ENCODE data around the gene CCDC148. TPM values are rescaled to one million over a fixed set of nuclear protein-coding genes. Genes with fewer than 3 reads are reported as not detected.
"Not testable (repeated sequence)": the region's sequence is repeated elsewhere in the genome, so short reads cannot be mapped to it uniquely, and the experiment has no call there.

CCDC148 gene
- total RNA-seq, 1 experiment from 2014 or later: not detected

DNA sequence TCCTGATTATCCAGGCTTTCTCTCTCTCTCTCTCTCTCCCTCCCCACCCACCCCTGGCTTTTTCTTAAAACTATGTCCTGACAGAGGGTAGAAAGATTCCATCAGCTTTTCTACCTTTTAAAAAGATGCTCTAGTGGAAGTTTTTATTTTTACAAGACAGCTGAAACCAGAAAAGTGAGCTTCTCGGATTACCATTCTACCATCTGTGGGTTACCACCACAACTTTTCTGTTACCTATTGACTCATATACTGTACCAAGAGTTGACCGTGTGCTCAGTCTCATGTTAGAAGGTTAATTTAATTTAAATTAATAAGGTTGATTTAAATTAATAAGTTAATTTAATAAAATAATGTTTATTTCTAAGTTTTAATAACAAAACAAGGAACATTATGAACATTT is 217.3 kb downstream of the CCDC148 start:
- H3K9ac ChIP-seq (ENCODE audit: low read length): no peak overlapping the region
- no peaks in the 10 kb centered on the region for H3K36me3 ChIP-seq (ENCODE audit: insufficient read depth, low read length)
- no peak overlapping the region for H2AFZ ChIP-seq (ENCODE audit: low read length)
- H3K9me2 ChIP-seq (replicated peaks; ENCODE audit: insufficient read depth, low read length): no peaks in the 10 kb centered on the region
- no peaks in the 10 kb centered on the region for H3K9me3 ChIP-seq (ENCODE audit: low read length)
- no peak overlapping the region for H3K27ac ChIP-seq (ENCODE audit: low read length)
- no peaks in the 10 kb centered on the region for H3K79me2 ChIP-seq (ENCODE audit: low read length)
- H3K27me3 ChIP-seq (ENCODE audit: low read length): no peaks in the 10 kb centered on the region
- no peaks in the 10 kb centered on the region for H4K20me1 ChIP-seq (ENCODE audit: insufficient read depth, low read depth, low read length)
- H3K4me2 ChIP-seq (ENCODE audit: low read depth, low read length, poor library complexity, severe bottlenecking): no peak overlapping the region
- DNase-seq: no peak
- no peaks in the 10 kb centered on the region for H3K4me1 ChIP-seq (ENCODE audit: low read length)
- H3K4me3 ChIP-seq (ENCODE audit: low read length): no peak overlapping the region

DNA sequence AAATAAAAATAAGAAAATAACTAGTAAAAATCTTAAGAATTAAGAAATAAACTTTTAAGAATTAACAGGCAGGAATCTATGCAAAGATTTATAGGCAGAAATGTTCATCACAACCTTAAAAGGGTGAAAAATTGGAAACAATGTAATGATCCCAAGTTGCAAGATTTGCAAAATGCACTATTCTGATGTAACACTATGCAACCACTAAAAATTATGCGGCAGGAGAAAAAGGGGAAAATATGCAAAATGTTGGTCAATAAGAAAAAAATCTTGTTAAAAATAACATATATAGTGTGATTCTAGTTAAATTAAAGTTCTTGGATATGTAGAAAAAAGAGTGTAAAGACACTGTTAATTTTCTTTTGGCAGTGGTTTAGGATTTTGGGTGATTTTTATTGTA is 222.1 kb downstream of the CCDC148 start:
- no peak for DNase-seq

DNA sequence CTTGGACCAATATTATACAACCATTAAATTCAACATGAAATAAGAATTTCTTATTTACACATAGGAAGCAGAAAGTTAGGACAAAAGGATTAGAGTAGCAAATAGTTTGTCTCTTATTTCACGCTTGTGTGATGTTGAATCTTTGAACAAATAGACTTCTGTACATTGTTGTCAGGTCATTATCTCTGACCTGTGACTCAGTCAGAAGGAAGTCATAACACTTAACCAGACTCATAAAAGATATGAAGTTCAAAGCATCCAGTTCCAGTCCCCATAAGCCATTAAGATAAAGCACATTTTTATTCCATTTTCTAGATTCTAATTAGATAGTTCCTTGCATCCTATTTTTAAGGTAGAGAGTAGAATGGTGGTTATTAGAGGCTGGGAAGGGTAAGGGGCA is 224.1 kb downstream of the CCDC148 start:
- H3K27ac ChIP-seq (ENCODE audit: low read length): no peak overlapping the region
- no peak for DNase-seq
- no peaks in the 10 kb centered on the region for H3K27me3 ChIP-seq (ENCODE audit: low read length)
- no peaks in the 10 kb centered on the region for H3K4me1 ChIP-seq (ENCODE audit: low read length)
- no peaks in the 10 kb centered on the region for H3K9me2 ChIP-seq (replicated peaks; ENCODE audit: insufficient read depth, low read length)
- no peaks in the 10 kb centered on the region for H4K20me1 ChIP-seq (ENCODE audit: insufficient read depth, low read depth, low read length)
- H3K4me3 ChIP-seq (ENCODE audit: low read length): no peak overlapping the region
- H2AFZ ChIP-seq (ENCODE audit: low read length): no peak overlapping the region
- no peak overlapping the region for H3K4me2 ChIP-seq (ENCODE audit: low read depth, low read length, poor library complexity, severe bottlenecking)
- no peak overlapping the region for H3K9ac ChIP-seq (ENCODE audit: low read length)
- no peaks in the 10 kb centered on the region for H3K36me3 ChIP-seq (ENCODE audit: insufficient read depth, low read length)
- no peaks in the 10 kb centered on the region for H3K79me2 ChIP-seq (ENCODE audit: low read length)
- no peaks in the 10 kb centered on the region for H3K9me3 ChIP-seq (ENCODE audit: low read length)

More for the DNA sequence above, 222.1 kb downstream of the CCDC148 start:
- H3K9me2 ChIP-seq (replicated peaks; ENCODE audit: insufficient read depth, low read length): no peaks in the 10 kb centered on the region
- no peak overlapping the region for H3K27ac ChIP-seq (ENCODE audit: low read length)
- H3K36me3 ChIP-seq (ENCODE audit: insufficient read depth, low read length): no peaks in the 10 kb centered on the region
- no peak overlapping the region for H3K4me3 ChIP-seq (ENCODE audit: low read length)
- H3K9ac ChIP-seq (ENCODE audit: low read length): no peak overlapping the region
- no peaks in the 10 kb centered on the region for H3K4me1 ChIP-seq (ENCODE audit: low read length)
- no peaks in the 10 kb centered on the region for H4K20me1 ChIP-seq (ENCODE audit: insufficient read depth, low read depth, low read length)
- no peak overlapping the region for H2AFZ ChIP-seq (ENCODE audit: low read length)
- H3K79me2 ChIP-seq (ENCODE audit: low read length): no peaks in the 10 kb centered on the region
- H3K9me3 ChIP-seq (ENCODE audit: low read length): no peaks in the 10 kb centered on the region
- no peaks in the 10 kb centered on the region for H3K27me3 ChIP-seq (ENCODE audit: low read length)
- H3K4me2 ChIP-seq (ENCODE audit: low read depth, low read length, poor library complexity, severe bottlenecking): no peak overlapping the region

DNA sequence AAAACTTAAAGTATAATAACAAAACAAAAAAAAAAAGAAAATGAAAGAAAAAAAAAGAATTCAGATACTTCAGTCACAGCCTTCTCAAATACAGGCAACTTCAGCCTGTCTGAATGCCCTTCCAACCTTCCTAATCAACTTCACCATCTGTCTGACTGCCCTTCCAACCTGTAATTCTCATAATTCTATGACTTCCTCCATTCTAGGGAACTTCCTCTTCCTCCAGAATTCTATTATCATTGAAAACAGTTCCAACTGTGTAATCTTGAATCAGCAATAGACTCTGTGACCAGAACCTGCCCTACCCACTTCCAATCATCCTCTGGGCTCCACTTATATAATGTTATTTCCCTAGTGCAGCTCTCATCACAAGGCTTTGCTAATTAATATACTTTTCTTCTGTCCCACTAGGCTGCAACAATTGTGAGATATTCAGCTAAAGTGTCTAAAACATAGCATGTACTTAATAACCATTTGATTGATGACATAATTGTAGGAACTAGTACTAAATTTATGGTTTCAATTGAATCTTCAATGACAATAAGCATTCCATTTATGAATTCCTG is 227.5 kb downstream of the CCDC148 start:
- Histone ChIP-seq H3K36me3 (ENCODE audit: insufficient read depth, low read length) (no peaks in the 10 kb centered on the region), H2AFZ (ENCODE audit: low read length) (no peak overlapping the region), H3K4me1 (ENCODE audit: low read length) (no peaks in the 10 kb centered on the region), H3K9ac (ENCODE audit: low read length) (no peak overlapping the region), H3K27ac (ENCODE audit: low read length) (no peak overlapping the region), H3K4me2 (ENCODE audit: low read depth, low read length, poor library complexity, severe bottlenecking) (no peak overlapping the region), H3K9me2 (replicated peaks; ENCODE audit: insufficient read depth, low read length) (no peaks in the 10 kb centered on the region), H3K27me3 (ENCODE audit: low read length) (no peaks in the 10 kb centered on the region), H3K79me2 (ENCODE audit: low read length) (no peaks in the 10 kb centered on the region), H3K4me3 (ENCODE audit: low read length) (no peak overlapping the region), H3K9me3 (ENCODE audit: low read length) (no peaks in the 10 kb centered on the region), H4K20me1 (ENCODE audit: insufficient read depth, low read depth, low read length) (no peaks in the 10 kb centered on the region)
- DNase-seq: no peak

DNA sequence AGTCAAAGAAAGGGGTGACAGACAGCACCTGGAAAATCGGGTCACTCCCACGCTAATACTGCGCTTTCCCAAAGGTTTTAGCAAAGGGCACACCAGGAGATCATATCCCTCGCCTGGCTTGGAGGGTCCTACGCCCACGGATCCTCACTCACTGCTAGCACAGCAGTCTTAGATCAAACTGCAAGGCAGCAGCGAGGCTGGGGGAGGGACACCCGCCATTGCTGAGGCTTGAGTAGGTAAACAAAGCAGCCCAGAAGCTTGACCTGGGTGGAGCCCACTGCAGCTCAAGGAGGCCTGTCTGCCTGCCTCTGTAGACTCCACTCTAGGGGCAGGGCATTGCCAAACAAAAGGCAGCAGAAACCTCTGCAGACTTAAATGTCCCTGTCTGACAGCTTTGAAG is 233.5 kb downstream of the CCDC148 start:
- H3K9me2 ChIP-seq (replicated peaks; ENCODE audit: insufficient read depth, low read length); H2AFZ ChIP-seq (ENCODE audit: low read length); H3K36me3 ChIP-seq (ENCODE audit: insufficient read depth, low read length); H3K9me3 ChIP-seq (ENCODE audit: low read length); H4K20me1 ChIP-seq (ENCODE audit: insufficient read depth, low read depth, low read length); DNase-seq; H3K4me1 ChIP-seq (ENCODE audit: low read length); H3K27me3 ChIP-seq (ENCODE audit: low read length); H3K9ac ChIP-seq (ENCODE audit: low read length); H3K79me2 ChIP-seq (ENCODE audit: low read length); H3K27ac ChIP-seq (ENCODE audit: low read length); H3K4me3 ChIP-seq (ENCODE audit: low read length); H3K4me2 ChIP-seq (ENCODE audit: low read depth, low read length, poor library complexity, severe bottlenecking): not testable (repeated sequence)

DNA sequence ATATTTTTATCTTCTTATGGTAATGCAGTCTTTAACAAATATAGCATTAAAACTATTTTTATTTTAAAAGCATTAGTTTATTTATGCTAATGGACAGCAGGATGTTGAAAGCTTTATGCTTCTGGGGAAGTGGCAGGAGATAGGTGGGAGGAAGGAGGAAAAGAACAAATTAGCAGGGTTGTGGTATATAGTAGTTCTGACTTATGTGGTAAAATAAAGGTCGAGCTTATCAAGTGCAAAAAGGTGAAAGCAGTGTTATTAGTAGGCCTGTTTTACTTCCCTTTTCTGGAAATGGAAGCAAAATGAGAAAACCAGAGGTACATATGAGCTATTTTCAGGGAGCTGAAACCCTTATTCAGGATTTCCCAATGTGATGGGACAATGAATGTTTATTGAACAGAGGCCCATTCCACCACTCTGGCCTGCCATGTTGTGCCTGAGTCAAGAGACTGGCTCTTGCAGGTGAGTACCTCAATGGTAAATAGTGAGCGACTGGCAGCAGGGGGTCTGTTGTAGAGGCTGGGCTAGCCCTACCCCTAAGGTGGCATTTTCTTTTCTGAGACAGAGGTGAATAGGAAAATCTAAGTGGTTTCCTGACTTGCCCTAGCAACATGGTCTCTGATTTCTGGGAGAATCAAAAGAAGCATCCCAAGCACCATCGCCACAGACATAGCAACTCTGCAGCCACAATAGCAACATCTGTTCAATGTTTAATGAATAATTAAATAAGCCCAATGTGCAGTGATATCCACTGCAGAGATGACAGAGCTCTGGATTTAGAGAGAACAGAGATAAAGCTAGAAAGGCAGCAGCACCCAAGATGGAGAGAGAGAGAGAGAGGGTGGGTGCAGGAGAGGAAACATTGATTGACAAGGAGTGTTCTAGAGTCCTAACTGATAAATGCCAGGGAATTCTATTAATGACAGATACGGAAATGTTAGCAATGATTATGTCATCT is 235.2 kb downstream of the CCDC148 start:
- H3K9me2 ChIP-seq (replicated peaks; ENCODE audit: insufficient read depth, low read length): no peaks in the 10 kb centered on the region
- H4K20me1 ChIP-seq (ENCODE audit: insufficient read depth, low read depth, low read length): no peaks in the 10 kb centered on the region
- no peaks in the 10 kb centered on the region for H3K79me2 ChIP-seq (ENCODE audit: low read length)
- H3K9me3 ChIP-seq (ENCODE audit: low read length): no peaks in the 10 kb centered on the region
- no peaks in the 10 kb centered on the region for H3K4me1 ChIP-seq (ENCODE audit: low read length)
- H3K27me3 ChIP-seq (ENCODE audit: low read length): no peaks in the 10 kb centered on the region
- H3K9ac ChIP-seq (ENCODE audit: low read length): no peak overlapping the region
- no peak overlapping the region for H3K4me3 ChIP-seq (ENCODE audit: low read length)
- no peak for DNase-seq
- H3K36me3 ChIP-seq (ENCODE audit: insufficient read depth, low read length): no peaks in the 10 kb centered on the region
- H2AFZ ChIP-seq (ENCODE audit: low read length): no peak overlapping the region
- no peak overlapping the region for H3K4me2 ChIP-seq (ENCODE audit: low read depth, low read length, poor library complexity, severe bottlenecking)
- no peak overlapping the region for H3K27ac ChIP-seq (ENCODE audit: low read length)

DNA sequence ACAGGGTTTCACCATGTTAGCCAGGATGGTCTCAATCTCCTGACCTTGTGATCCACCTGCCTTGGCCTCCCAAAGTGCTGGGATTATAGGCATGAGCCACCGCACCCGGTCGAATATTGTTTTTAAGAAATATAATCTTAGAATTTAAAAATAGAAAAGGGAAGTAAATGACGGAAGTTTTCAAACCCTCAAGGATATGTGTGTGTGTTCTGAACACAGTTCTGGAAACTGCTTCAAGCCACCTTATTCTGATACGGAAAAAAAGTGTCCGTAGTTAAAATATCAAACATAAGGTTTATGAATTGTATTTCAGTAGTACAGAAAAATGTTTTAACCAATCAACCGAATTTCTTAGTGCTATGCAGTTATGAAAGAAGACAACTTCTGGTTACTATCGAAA is 239.0 kb downstream of the CCDC148 start:
- Histone ChIP-seq H3K4me1 (ENCODE audit: low read length) (no peaks in the 10 kb centered on the region), H3K4me2 (ENCODE audit: low read depth, low read length, poor library complexity, severe bottlenecking) (no peak overlapping the region), H3K9me2 (replicated peaks; ENCODE audit: insufficient read depth, low read length) (no peaks in the 10 kb centered on the region), H3K27me3 (ENCODE audit: low read length) (no peaks in the 10 kb centered on the region), H3K9me3 (ENCODE audit: low read length) (no peaks in the 10 kb centered on the region), H3K36me3 (ENCODE audit: insufficient read depth, low read length) (no peaks in the 10 kb centered on the region), H3K27ac (ENCODE audit: low read length) (no peak overlapping the region), H2AFZ (ENCODE audit: low read length) (no peak overlapping the region), H3K4me3 (ENCODE audit: low read length) (no peak overlapping the region), H4K20me1 (ENCODE audit: insufficient read depth, low read depth, low read length) (no peaks in the 10 kb centered on the region), H3K9ac (ENCODE audit: low read length) (no peak overlapping the region), H3K79me2 (ENCODE audit: low read length) (no peaks in the 10 kb centered on the region)
- no peak for DNase-seq

DNA sequence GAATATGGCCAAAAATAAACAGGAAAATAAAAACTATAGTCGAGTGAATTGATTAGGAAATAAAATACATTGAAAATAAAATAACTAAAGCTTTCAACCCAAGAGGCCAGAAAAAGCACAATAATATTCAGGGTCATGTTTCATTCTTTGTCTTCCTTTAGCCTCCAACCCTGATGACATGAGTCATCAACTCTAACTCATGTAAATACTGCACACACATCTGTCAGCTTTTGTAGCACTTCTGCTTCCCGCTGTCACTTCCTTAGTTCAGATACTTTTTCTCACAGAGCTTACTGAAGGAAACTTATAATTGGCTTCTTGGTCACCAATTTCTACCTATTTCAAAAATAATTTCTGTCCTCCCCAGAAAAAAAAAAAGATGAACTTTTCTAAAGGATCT is 242.1 kb downstream of the CCDC148 start:
- Histone ChIP-seq H3K9me2 (replicated peaks; ENCODE audit: insufficient read depth, low read length) (no peaks in the 10 kb centered on the region), H3K79me2 (ENCODE audit: low read length) (no peaks in the 10 kb centered on the region), H3K9me3 (ENCODE audit: low read length) (no peaks in the 10 kb centered on the region), H4K20me1 (ENCODE audit: insufficient read depth, low read depth, low read length) (no peaks in the 10 kb centered on the region), H3K27ac (ENCODE audit: low read length) (no peak overlapping the region), H3K4me1 (ENCODE audit: low read length) (no peaks in the 10 kb centered on the region), H3K4me3 (ENCODE audit: low read length) (no peak overlapping the region), H3K4me2 (ENCODE audit: low read depth, low read length, poor library complexity, severe bottlenecking) (no peak overlapping the region), H3K27me3 (ENCODE audit: low read length) (no peaks in the 10 kb centered on the region), H2AFZ (ENCODE audit: low read length) (no peak overlapping the region), H3K36me3 (ENCODE audit: insufficient read depth, low read length) (no peaks in the 10 kb centered on the region), H3K9ac (ENCODE audit: low read length) (no peak overlapping the region)
- peak; percentile 48 for DNase-seq
